Thoracic aorta (tissue), 2 donors: ENCODE data around the gene SORL1-AS1.

Experiments
- ATAC-seq: fragments of 150-250 bp; one replicate; pipeline ENCODE4 v1.8.0; 2017; ENCODE audit warnings: low read depth; ENCODE audit not compliant: insufficient number of reproducible peaks, low FRiP score
- DNase-seq: peaks from one replicate; pipeline ENCODE4 v3.0.0-alpha.2; 2020; ENCODE audit warnings: low spot score
- H3K27ac ChIP-seq, 2 donors: fragments of 200-600 bp; sonication (generic); 1 replicate in 1 of 2; 2 replicates in 1 of 2; pipeline ENCODE4 v1.5.1; 2016; ENCODE audit warnings: mild to moderate bottlenecking in 2 of 2, moderate library complexity in 2 of 2
- H3K27me3 ChIP-seq: fragments of 200-600 bp; sonication (generic); replicated peaks from 2 replicates; pipeline ENCODE4 v1.6.0; 2016; ENCODE audit warnings: mild to moderate bottlenecking; ENCODE audit not compliant: insufficient read depth
- H3K36me3 ChIP-seq: fragments of 200-600 bp; sonication (generic); one replicate; pipeline ENCODE4 v1.5.1; 2016
- H3K4me1 ChIP-seq, 2 donors: fragments of 200-600 bp; sonication (generic); 1 replicate in 1 of 2; 2 replicates in 1 of 2; pipeline versions ENCODE4 v1.5.1 to v1.6.0; 2016; ENCODE audit warnings: low read depth in 2 of 2, mild to moderate bottlenecking in 1 of 2; ENCODE audit not compliant: control insufficient read depth in 1 of 2
- H3K4me3 ChIP-seq: fragments of 200-600 bp; sonication (generic); 2 replicates; pipeline ENCODE4 v1.5.1; 2016; ENCODE audit warnings: mild to moderate bottlenecking
- H3K9me3 ChIP-seq: fragments of 200-600 bp; sonication (generic); 2 replicates; pipeline ENCODE4 v1.5.1; 2016
- CTCF ChIP-seq: fragments of 200-600 bp; sonication (generic); IDR thresholded peaks from one replicate; pipeline ENCODE4 v1.5.1; 2019; ENCODE audit warnings: antibody characterized with exemption

The SORL1-AS1 gene

GRCh38 chr11:121450401-121450800 lies 2.4 kb downstream of the SORL1-AS1 start:
- Histone ChIP-seq H3K36me3 (no peaks in the 10 kb centered on the region), H3K27ac (no peak overlapping the region), H3K4me1 (peaks cover 7 to 20% of the 10 kb centered on the region in 2 donors), H3K9me3 (no peaks in the 10 kb centered on the region), H3K27me3 (no peaks in the 10 kb centered on the region), H3K4me3 (no peak overlapping the region)
- no peak for ATAC-seq
- no peak for TF ChIP-seq CTCF
- no peak for DNase-seq

GRCh38 chr11:121449626-121450025 lies 3.1 kb downstream of the SORL1-AS1 start:
- Histone ChIP-seq H3K27me3 (no peaks in the 10 kb centered on the region), H3K4me3 (no peak overlapping the region), H3K36me3 (no peaks in the 10 kb centered on the region), H3K27ac (no peak overlapping the region), H3K4me1 (peaks cover 7 to 20% of the 10 kb centered on the region in 2 donors), H3K9me3 (no peaks in the 10 kb centered on the region)
- no peak for TF ChIP-seq CTCF
- DNase-seq = no peak
- ATAC-seq = no peak

- Histone ChIP-seq H3K9me3 (no peaks in the 10 kb centered on the region), H3K4me3 (no peak overlapping the region), H3K27me3 (no peaks in the 10 kb centered on the region), H3K27ac (no peak overlapping the region), H3K36me3 (no peaks in the 10 kb centered on the region), H3K4me1 (peaks cover 7 to 20% of the 10 kb centered on the region in 2 donors)
- ATAC-seq = no peak
- no peak for TF ChIP-seq CTCF
- DNase-seq = no peak
These were observed 3.6 kb downstream of the SORL1-AS1 start for GRCh38 chr11:121449123-121449522.

GRCh38 chr11:121448431-121448941 lies 4.3 kb downstream of the SORL1-AS1 start:
- no peak for TF ChIP-seq CTCF

GRCh38 chr11:121448011-121448410 lies 4.8 kb downstream of the SORL1-AS1 start:
- TF ChIP-seq CTCF = no peak
- H3K4me1 ChIP-seq = peaks cover 6 to 17% of the 10 kb centered on the region in 2 donors
- no peak overlapping the region for H3K4me3 ChIP-seq
- no peaks in the 10 kb centered on the region for H3K27me3 ChIP-seq
- no peaks in the 10 kb centered on the region for H3K36me3 ChIP-seq
- ATAC-seq = no peak
- no peak for DNase-seq
- no peaks in the 10 kb centered on the region for H3K9me3 ChIP-seq
- no peak overlapping the region for H3K27ac ChIP-seq

More at GRCh38 chr11:121448431-121448941, 4.3 kb downstream of the SORL1-AS1 start:
- DNase-seq (no peak), ATAC-seq (no peak)
- H3K27me3 ChIP-seq = no peaks in the 10 kb centered on the region
- H3K27ac ChIP-seq = no peak overlapping the region
- H3K4me1 ChIP-seq = peaks cover 7 to 20% of the 10 kb centered on the region in 2 donors
- no peaks in the 10 kb centered on the region for H3K36me3 ChIP-seq
- no peak overlapping the region for H3K4me3 ChIP-seq
- no peaks in the 10 kb centered on the region for H3K9me3 ChIP-seq
